ENCODE data around the gene FBXL13. TPM values are rescaled to one million over a fixed set of nuclear protein-coding genes. Genes with fewer than 3 reads are reported as not detected.
"Not testable (repeated sequence)": the region's sequence is repeated elsewhere in the genome, so short reads cannot be mapped to it uniquely, and the experiment has no call there.

Gene FBXL13
- total RNA-seq, 1 donor from 2014 or later = 4.7 TPM

- Mint-ChIP-seq H3K4me3 (no peak overlapping the region), H3K9me3 (peaks cover 20% of the 10 kb centered on the region), H3K4me1 (peaks cover 2% of the 10 kb centered on the region), H3K27me3 (ENCODE audit: low read depth) (no peaks in the 10 kb centered on the region), H3K36me3 (peaks cover 9% of the 10 kb centered on the region), H3K27ac (no peak overlapping the region)
- TF ChIP-seq, protein P1, sequence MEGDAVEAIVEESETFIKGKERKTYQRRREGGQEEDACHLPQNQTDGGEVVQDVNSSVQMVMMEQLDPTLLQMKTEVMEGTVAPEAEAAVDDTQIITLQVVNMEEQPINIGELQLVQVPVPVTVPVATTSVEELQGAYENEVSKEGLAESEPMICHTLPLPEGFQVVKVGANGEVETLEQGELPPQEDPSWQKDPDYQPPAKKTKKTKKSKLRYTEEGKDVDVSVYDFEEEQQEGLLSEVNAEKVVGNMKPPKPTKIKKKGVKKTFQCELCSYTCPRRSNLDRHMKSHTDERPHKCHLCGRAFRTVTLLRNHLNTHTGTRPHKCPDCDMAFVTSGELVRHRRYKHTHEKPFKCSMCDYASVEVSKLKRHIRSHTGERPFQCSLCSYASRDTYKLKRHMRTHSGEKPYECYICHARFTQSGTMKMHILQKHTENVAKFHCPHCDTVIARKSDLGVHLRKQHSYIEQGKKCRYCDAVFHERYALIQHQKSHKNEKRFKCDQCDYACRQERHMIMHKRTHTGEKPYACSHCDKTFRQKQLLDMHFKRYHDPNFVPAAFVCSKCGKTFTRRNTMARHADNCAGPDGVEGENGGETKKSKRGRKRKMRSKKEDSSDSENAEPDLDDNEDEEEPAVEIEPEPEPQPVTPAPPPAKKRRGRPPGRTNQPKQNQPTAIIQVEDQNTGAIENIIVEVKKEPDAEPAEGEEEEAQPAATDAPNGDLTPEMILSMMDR (IDR thresholded peaks at IDR 0.05; ENCODE audit: unreplicated experiment) = no peak
- DNase-seq (ENCODE audit: low spot score in 2 of 2, unreplicated experiment in 2 of 2) = no peak
Measured at GRCh38 chr7:103009466-103010185, 65.0 kb downstream of the FBXL13 start.

GRCh38 chr7:103003004-103003403 lies 71.6 kb downstream of the FBXL13 start:
- H3K9me3 Mint-ChIP-seq = peaks cover 41% of the 10 kb centered on the region
- peaks cover 22% of the 10 kb centered on the region for H3K36me3 Mint-ChIP-seq
- H3K4me3 Mint-ChIP-seq = no peak overlapping the region
- H3K27me3 Mint-ChIP-seq (ENCODE audit: low read depth) = no peaks in the 10 kb centered on the region
- H3K27ac Mint-ChIP-seq = no peak overlapping the region
- TF ChIP-seq, protein P1 (IDR thresholded peaks at IDR 0.05; ENCODE audit: unreplicated experiment) = no peak
- no peaks in the 10 kb centered on the region for H3K4me1 Mint-ChIP-seq
- DNase-seq (ENCODE audit: low spot score in 2 of 2, unreplicated experiment in 2 of 2) = no peak

DNA sequence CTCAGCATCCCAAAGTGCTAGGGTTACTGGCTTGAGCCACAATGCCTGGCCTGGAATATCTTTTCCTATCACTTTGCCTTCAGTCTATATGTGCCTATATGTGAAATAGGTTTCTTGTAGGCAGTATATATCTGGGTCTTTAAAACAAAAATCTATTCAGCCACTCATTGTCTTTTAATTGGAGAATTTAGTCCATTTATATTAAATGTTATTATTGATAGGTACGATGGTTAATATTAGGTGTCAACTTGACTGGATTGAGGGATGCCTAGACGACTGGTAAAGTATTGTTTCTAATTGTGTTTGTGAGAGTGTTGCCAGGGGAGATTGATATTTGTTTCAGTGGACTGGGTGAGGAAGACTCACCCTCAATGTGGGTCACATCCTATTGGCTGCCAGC lies 73.4 kb downstream of the FBXL13 start:
- Mint-ChIP-seq H3K36me3 (peaks cover 21% of the 10 kb centered on the region), H3K4me3 (no peak overlapping the region), H3K9me3 (peaks cover 40% of the 10 kb centered on the region), H3K27me3 (ENCODE audit: low read depth) (no peaks in the 10 kb centered on the region), H3K27ac (no peak overlapping the region), H3K4me1 (no peaks in the 10 kb centered on the region)
- TF ChIP-seq, protein P1 (IDR thresholded peaks at IDR 0.05; ENCODE audit: unreplicated experiment) = no peak
- DNase-seq (ENCODE audit: low spot score in 2 of 2, unreplicated experiment in 2 of 2) = no peak

DNA sequence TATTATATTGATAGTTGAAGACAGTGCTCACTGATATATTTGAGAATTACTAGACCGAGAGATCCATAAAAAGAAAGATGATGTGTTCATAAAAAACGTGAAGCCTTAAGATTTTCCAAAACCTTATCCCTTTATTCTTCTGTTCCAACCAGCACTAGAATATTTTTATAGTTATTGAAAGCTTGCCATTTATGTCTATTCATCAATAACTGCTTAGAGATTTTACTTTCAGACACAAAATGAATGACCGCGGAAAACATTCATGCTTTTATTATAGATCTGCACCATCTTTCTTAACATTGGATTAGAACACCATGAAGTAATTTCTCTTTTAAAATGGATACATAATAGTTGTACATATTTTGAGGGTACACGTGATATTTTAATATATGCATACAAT lies 77.6 kb downstream of the FBXL13 start:
- DNase-seq (ENCODE audit: low spot score in 2 of 2, unreplicated experiment in 2 of 2) = no peak
- Mint-ChIP-seq H3K9me3 (peaks cover 27% of the 10 kb centered on the region), H3K36me3 (peaks cover 7% of the 10 kb centered on the region), H3K27me3 (ENCODE audit: low read depth) (no peaks in the 10 kb centered on the region), H3K27ac (no peak overlapping the region), H3K4me3 (no peak overlapping the region), H3K4me1 (peaks cover 4% of the 10 kb centered on the region)
- TF ChIP-seq, protein P1 (IDR thresholded peaks at IDR 0.05; ENCODE audit: unreplicated experiment) = no peak

- not testable (repeated sequence) for DNase-seq (ENCODE audit: low spot score in 2 of 2, unreplicated experiment in 2 of 2); H3K4me3 Mint-ChIP-seq; H3K27me3 Mint-ChIP-seq (ENCODE audit: low read depth); H3K27ac Mint-ChIP-seq; H3K4me1 Mint-ChIP-seq; H3K36me3 Mint-ChIP-seq
- H3K9me3 Mint-ChIP-seq = peaks cover 16% of the 10 kb centered on the region
Measured at GRCh38 chr7:102995609-102996008, 79.0 kb downstream of the FBXL13 start.

- peaks cover 9% of the 10 kb centered on the region for H3K9me3 Mint-ChIP-seq
- no peaks in the 10 kb centered on the region for H3K27me3 Mint-ChIP-seq (ENCODE audit: low read depth)
- peaks cover 4% of the 10 kb centered on the region for H3K4me1 Mint-ChIP-seq
- H3K27ac Mint-ChIP-seq = no peak overlapping the region
- H3K4me3 Mint-ChIP-seq = no peak overlapping the region
- H3K36me3 Mint-ChIP-seq = no peaks in the 10 kb centered on the region
- DNase-seq (ENCODE audit: low spot score in 2 of 2, unreplicated experiment in 2 of 2) = no peak
- TF ChIP-seq, protein P1 (IDR thresholded peaks at IDR 0.05; ENCODE audit: unreplicated experiment) = no peak
Measured at GRCh38 chr7:102994567-102994966, 80.0 kb downstream of the FBXL13 start.
